Activated B cell treated with CpG ODN at 0.5 μM for 24 hours (primary cell): ENCODE measurements around the gene OVAAL. TPM values are rescaled to one million over a fixed set of nuclear protein-coding genes. Genes with fewer than 3 reads are reported as not detected.

Source experiments
- ATAC-seq: fragments of 200-7000 bp; cut with Tn5 transposase; one replicate; pipeline ENCODE4 v1.10.0; 2021; ENCODE audit warnings: low read depth, mild to moderate bottlenecking, moderate library complexity
- CTCF ChIA-PET: fragments of 350-600 bp; sonication (Branson Sonifier 250); formaldehyde crosslinking; loops from one replicate; lab custom pipeline; 2021; ENCODE audit warnings: antibody characterized with exemption; lab: Charles Lee
- POLR2A ChIA-PET: fragments of 350-600 bp; sonication (Branson Sonifier 250); formaldehyde crosslinking; loops from one replicate; lab custom pipeline; 2021; ENCODE audit warnings: antibody characterized with exemption; lab: Charles Lee
- DNase-seq: peaks from one replicate; pipeline ENCODE4 v3.0.0; 2022
- H3K27ac Mint-ChIP-seq: one replicate; pipeline ENCODE4 v1.8.0; 2020; ENCODE audit warnings: mixed read lengths
- H3K27me3 Mint-ChIP-seq: one replicate; pipeline ENCODE4 v1.8.0; 2021; ENCODE audit warnings: mixed read lengths
- H3K36me3 Mint-ChIP-seq: one replicate; pipeline ENCODE4 v1.8.0; 2021; ENCODE audit warnings: low read depth, mixed read lengths
- H3K4me1 Mint-ChIP-seq: one replicate; pipeline ENCODE4 v1.8.0; 2021; ENCODE audit warnings: mixed read lengths
- H3K4me3 Mint-ChIP-seq: one replicate; pipeline ENCODE4 v1.8.0; 2020; ENCODE audit warnings: mild to moderate bottlenecking, mixed read lengths
- H3K9me3 Mint-ChIP-seq: one replicate; pipeline ENCODE4 v1.8.0; 2020; ENCODE audit warnings: mixed read lengths
- intact Hi-C: fragments of 100-400 bp; cut with micrococcal nuclease; formaldehyde crosslinking; loops from one replicate; pipeline ENCODE4 v1.15.1; 2024
- total RNA-seq: library from RNA; stranded (reverse); gene quantifications from 2 replicates; pipeline ENCODE4 v1.2.3, GENCODE V29; 2022
- TF ChIP-seq, protein P1 (sequence below): fragments of 200-600 bp; IDR thresholded peaks from one replicate; pipeline ENCODE4 v1.8.0; 2022; ENCODE audit warnings: antibody characterized with exemption, mild to moderate bottlenecking

The OVAAL gene
- total RNA-seq, 1 donor from 2014 or later = not detected

- Mint-ChIP-seq H3K27me3 (peaks cover 8% of the 10 kb centered on the region), H3K9me3 (peaks cover 3% of the 10 kb centered on the region), H3K27ac (no peak overlapping the region), H3K4me1 (no peaks in the 10 kb centered on the region), H3K4me3 (no peak overlapping the region), H3K36me3 (no peaks in the 10 kb centered on the region)
- TF ChIP-seq, protein P1, sequence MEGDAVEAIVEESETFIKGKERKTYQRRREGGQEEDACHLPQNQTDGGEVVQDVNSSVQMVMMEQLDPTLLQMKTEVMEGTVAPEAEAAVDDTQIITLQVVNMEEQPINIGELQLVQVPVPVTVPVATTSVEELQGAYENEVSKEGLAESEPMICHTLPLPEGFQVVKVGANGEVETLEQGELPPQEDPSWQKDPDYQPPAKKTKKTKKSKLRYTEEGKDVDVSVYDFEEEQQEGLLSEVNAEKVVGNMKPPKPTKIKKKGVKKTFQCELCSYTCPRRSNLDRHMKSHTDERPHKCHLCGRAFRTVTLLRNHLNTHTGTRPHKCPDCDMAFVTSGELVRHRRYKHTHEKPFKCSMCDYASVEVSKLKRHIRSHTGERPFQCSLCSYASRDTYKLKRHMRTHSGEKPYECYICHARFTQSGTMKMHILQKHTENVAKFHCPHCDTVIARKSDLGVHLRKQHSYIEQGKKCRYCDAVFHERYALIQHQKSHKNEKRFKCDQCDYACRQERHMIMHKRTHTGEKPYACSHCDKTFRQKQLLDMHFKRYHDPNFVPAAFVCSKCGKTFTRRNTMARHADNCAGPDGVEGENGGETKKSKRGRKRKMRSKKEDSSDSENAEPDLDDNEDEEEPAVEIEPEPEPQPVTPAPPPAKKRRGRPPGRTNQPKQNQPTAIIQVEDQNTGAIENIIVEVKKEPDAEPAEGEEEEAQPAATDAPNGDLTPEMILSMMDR = no peak
- DNase-seq = no peak
- POLR2A ChIA-PET = no interaction called here
- no peak for ATAC-seq
- CTCF ChIA-PET = no interaction called here
- intact Hi-C loops = no loop called here
Measured at GRCh38 chr1:180588121-180588520, 29.4 kb downstream of the OVAAL start.

GRCh38 chr1:180590889-180591288, 32.1 kb downstream of the OVAAL start:
- Mint-ChIP-seq H3K36me3 (no peaks in the 10 kb centered on the region), H3K27me3 (peaks cover 20% of the 10 kb centered on the region), H3K4me1 (no peaks in the 10 kb centered on the region), H3K4me3 (no peak overlapping the region), H3K9me3 (peaks cover 3% of the 10 kb centered on the region), H3K27ac (no peak overlapping the region)
- intact Hi-C loops = no loop called here
- TF ChIP-seq, protein P1 = no peak
- POLR2A ChIA-PET = no interaction called here
- ATAC-seq (no peak), DNase-seq (no peak)
- CTCF ChIA-PET = no interaction called here

DNA sequence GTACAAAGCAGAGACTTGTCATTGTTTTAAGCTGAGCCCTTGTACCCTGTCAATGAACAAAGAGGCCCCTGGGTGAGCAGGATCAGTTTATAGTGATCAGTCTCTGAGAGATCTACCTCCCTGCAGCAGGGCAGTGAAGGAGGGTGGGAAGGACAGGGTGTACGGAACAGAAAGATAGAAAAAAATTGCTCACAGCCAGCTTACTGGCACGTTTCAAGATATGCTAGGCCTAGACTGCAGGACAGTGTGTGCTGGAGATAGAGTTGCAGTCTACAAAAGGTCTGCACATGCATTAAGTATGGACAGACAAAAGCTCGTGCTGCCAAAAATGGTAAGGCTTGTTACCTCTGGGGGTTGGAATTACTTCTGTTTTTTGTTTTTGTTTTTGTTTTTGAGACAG, 34.6 kb downstream of the OVAAL start:
- CTCF ChIA-PET = no interaction called here
- TF ChIP-seq, protein P1 = no peak
- no peaks in the 10 kb centered on the region for H3K36me3 Mint-ChIP-seq
- H3K27me3 Mint-ChIP-seq = peaks cover 18% of the 10 kb centered on the region
- intact Hi-C loops = no loop called here
- H3K4me1 Mint-ChIP-seq = no peaks in the 10 kb centered on the region
- H3K9me3 Mint-ChIP-seq = no peaks in the 10 kb centered on the region
- no peak for DNase-seq
- ATAC-seq = no peak
- POLR2A ChIA-PET = no interaction called here
- no peak overlapping the region for H3K4me3 Mint-ChIP-seq
- no peak overlapping the region for H3K27ac Mint-ChIP-seq

DNA sequence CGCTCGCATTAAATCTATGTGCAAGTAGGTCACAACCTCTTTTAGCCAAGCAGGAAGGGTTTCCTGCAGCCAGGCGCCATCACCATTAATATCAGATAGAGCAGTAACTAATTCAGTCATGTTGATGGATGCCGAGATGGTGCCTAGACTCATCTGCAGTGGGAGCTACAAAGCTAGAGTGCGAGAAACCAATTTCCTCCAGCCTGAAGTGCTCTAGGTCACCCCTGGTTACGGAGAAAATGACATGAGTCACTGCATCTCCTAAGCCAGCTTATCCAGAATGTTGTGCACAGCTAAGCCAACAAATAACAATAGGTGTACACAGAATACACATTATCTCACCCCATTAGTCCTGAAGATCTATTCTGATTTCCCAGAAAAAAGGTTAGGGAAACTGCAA, 36.0 kb downstream of the OVAAL start:
- Mint-ChIP-seq H3K27me3 (peaks cover 18% of the 10 kb centered on the region), H3K9me3 (no peaks in the 10 kb centered on the region), H3K4me1 (no peaks in the 10 kb centered on the region), H3K27ac (no peak overlapping the region), H3K36me3 (no peaks in the 10 kb centered on the region), H3K4me3 (no peak overlapping the region)
- intact Hi-C loops = no loop called here
- TF ChIP-seq, protein P1 = no peak
- ChIA-PET POLR2A (no interaction called here), CTCF (no interaction called here)
- DNase-seq (no peak), ATAC-seq (no peak)

GRCh38 chr1:180595966-180596365, 37.2 kb downstream of the OVAAL start:
- Mint-ChIP-seq H3K9me3 (no peaks in the 10 kb centered on the region), H3K4me3 (no peak overlapping the region), H3K27me3 (peaks cover 18% of the 10 kb centered on the region), H3K4me1 (no peaks in the 10 kb centered on the region), H3K27ac (no peak overlapping the region), H3K36me3 (no peaks in the 10 kb centered on the region)
- CTCF ChIA-PET = no interaction called here
- intact Hi-C loops = no loop called here
- ATAC-seq (no peak), DNase-seq (no peak)
- POLR2A ChIA-PET = no interaction called here
- TF ChIP-seq, protein P1 = no peak
